ENCODE measurements around the gene SCN4A.

GRCh38 chr17:63946440-63947363 lies 26.0 kb downstream of the SCN4A start:
- TF ChIP-seq TAF1 (IDR thresholded peaks at IDR 0.05; ENCODE audit: borderline replicate concordance, insufficient read depth, low read length) = no peak
- no peak for TF ChIP-seq POLR2AphosphoS5 (IDR thresholded peaks at IDR 0.05; ENCODE audit: low read depth, low read length)

Data from PFSK-1 (cell line).